HTR-8/SVneo (cell line): Measurements from ENCODE around the gene TESK1.
"Not testable (repeated sequence)": the region's sequence is repeated elsewhere in the genome, so short reads cannot be mapped to it uniquely, and the experiment has no call there.

ENCODE experiments used
- DNase-seq: peaks from one replicate; pipeline ENCODE4 v3.0.0; 2011; ENCODE audit warnings: low spot score, mixed read lengths; ENCODE audit not compliant: insufficient read length
- FAIRE-seq: peaks from 2 replicates; lab custom pipeline; 2011; peaks lifted over from hg19 to GRCh38; lab: Jason Lieb, UNC

Gene TESK1

GRCh38 chr9:35577486-35577885 lies 27.6 kb upstream of the TESK1 start:
- no peak for FAIRE-seq
- no peak for DNase-seq

GRCh38 chr9:35579130-35579529 lies 25.9 kb upstream of the TESK1 start:
- no peak for DNase-seq
- FAIRE-seq: no peak

GRCh38 chr9:35579659-35580227 lies 25.3 kb upstream of the TESK1 start:
- DNase-seq, FAIRE-seq: not testable (repeated sequence)

- FAIRE-seq, DNase-seq: not testable (repeated sequence)
Observed at GRCh38 chr9:35583521-35583920, 21.5 kb upstream of the TESK1 start.

- not testable (repeated sequence) for FAIRE-seq, DNase-seq
Observed at GRCh38 chr9:35584681-35585080, 20.4 kb upstream of the TESK1 start.

GRCh38 chr9:35588506-35588905 lies 16.6 kb upstream of the TESK1 start:
- not testable (repeated sequence) for DNase-seq

GRCh38 chr9:35593581-35593980 lies 11.5 kb upstream of the TESK1 start:
- no peak for DNase-seq
- no peak for FAIRE-seq

More at GRCh38 chr9:35588506-35588905, 16.6 kb upstream of the TESK1 start:
- FAIRE-seq: not testable (repeated sequence)

GRCh38 chr9:35594471-35594870 lies 10.6 kb upstream of the TESK1 start:
- DNase-seq: no peak
- FAIRE-seq: no peak

- FAIRE-seq: not testable (repeated sequence)
Observed at GRCh38 chr9:35596907-35597306, 8.2 kb upstream of the TESK1 start.

GRCh38 chr9:35598866-35599590 lies 6.0 kb upstream of the TESK1 start:
- DNase-seq (no peak), FAIRE-seq (no peak)

More at GRCh38 chr9:35596907-35597306, 8.2 kb upstream of the TESK1 start:
- DNase-seq: not testable (repeated sequence)

- FAIRE-seq (no peak), DNase-seq (no peak)
Observed at GRCh38 chr9:35599763-35600604, 5.1 kb upstream of the TESK1 start.

GRCh38 chr9:35603506-35603985 lies 1.5 kb upstream of the TESK1 start:
- FAIRE-seq (no peak), DNase-seq (no peak)

GRCh38 chr9:35603986-35604577 lies 980 bp upstream of the TESK1 start:
- DNase-seq (peak; percentile 92), FAIRE-seq (peak; percentile 33)

- peak; percentile 9 for DNase-seq
Observed at GRCh38 chr9:35605351-35606137, 482 bp downstream of the TESK1 start.

GRCh38 chr9:35606138-35606504 lies 1.1 kb downstream of the TESK1 start:
- FAIRE-seq (no peak), DNase-seq (no peak)

More at GRCh38 chr9:35605351-35606137, 482 bp downstream of the TESK1 start:
- FAIRE-seq: no peak

GRCh38 chr9:35606726-35607125 lies 1.7 kb downstream of the TESK1 start:
- DNase-seq (no peak), FAIRE-seq (no peak)

- FAIRE-seq (no peak), DNase-seq (no peak)
Observed at GRCh38 chr9:35608221-35608620, 3.2 kb downstream of the TESK1 start.

- FAIRE-seq (no peak), DNase-seq (no peak)
Observed at GRCh38 chr9:35609001-35609819, 4.1 kb downstream of the TESK1 start.

- DNase-seq: no peak
- no peak for FAIRE-seq
Observed at GRCh38 chr9:35609820-35610163, 4.7 kb downstream of the TESK1 start.
